H9 (cell line): ENCODE measurements around the gene TBCEL. TPM values are rescaled to one million over a fixed set of nuclear protein-coding genes. Genes with fewer than 3 reads are reported as not detected.
A peak's percentile ranks its signal among the peaks of the same experiment; 100 is the strongest.

Experiments used
- DNase-seq: peaks from one replicate; pipeline ENCODE4 v3.0.0-alpha.2; 2017
- H2AFZ ChIP-seq: one replicate; pipeline ENCODE4 v1.6.1; 2013; ENCODE audit warnings: mild to moderate bottlenecking, low read length, control low read depth, moderate library complexity
- H2AK5ac ChIP-seq: 2 replicates; pipeline ENCODE4 v1.6.1; 2013; ENCODE audit warnings: low read length, control low read depth, mixed read lengths; ENCODE audit not compliant: insufficient read length
- H2BK120ac ChIP-seq: one replicate; pipeline ENCODE4 v1.6.1; 2013; ENCODE audit warnings: low read depth, mild to moderate bottlenecking, low read length, control low read depth, inconsistent platforms; ENCODE audit not compliant: poor library complexity, severe bottlenecking
- H2BK12ac ChIP-seq: 2 replicates; pipeline ENCODE4 v1.6.1; 2013; ENCODE audit warnings: low read length, control low read depth, mixed read lengths, low read depth; ENCODE audit not compliant: insufficient read length
- H2BK15ac ChIP-seq: 2 replicates; pipeline ENCODE4 v1.6.1; 2013; ENCODE audit warnings: low read depth, low read length, control low read depth
- H2BK20ac ChIP-seq: one replicate; pipeline ENCODE4 v1.6.1; 2013; ENCODE audit warnings: low read depth, mild to moderate bottlenecking, low read length, control low read depth, inconsistent platforms; ENCODE audit not compliant: poor library complexity, severe bottlenecking
- H2BK5ac ChIP-seq: 2 replicates; pipeline ENCODE4 v1.6.1; 2013; ENCODE audit warnings: low read length, control low read depth, mixed read lengths; ENCODE audit not compliant: insufficient read length
- H3K14ac ChIP-seq: 2 replicates; pipeline ENCODE4 v1.6.1; 2013; ENCODE audit warnings: low read length, control low read depth; ENCODE audit not compliant: insufficient read depth
- H3K18ac ChIP-seq: 2 replicates; pipeline ENCODE4 v1.6.1; 2013; ENCODE audit warnings: low read depth, mild to moderate bottlenecking, mixed read lengths, low read length, control low read depth; ENCODE audit not compliant: insufficient read length
- H3K23ac ChIP-seq: 2 replicates; pipeline ENCODE4 v1.6.1; 2013; ENCODE audit warnings: low read length, control low read depth, mixed read lengths, low read depth; ENCODE audit not compliant: insufficient read length
- H3K23me2 ChIP-seq: 2 replicates; pipeline ENCODE4 v1.6.1; 2013; ENCODE audit warnings: low read depth, mild to moderate bottlenecking, mixed read lengths, low read length, control low read depth; ENCODE audit not compliant: insufficient read length, poor library complexity, severe bottlenecking
- H3K27ac ChIP-seq: 2 replicates; pipeline ENCODE4 v1.5.1; 2013; ENCODE audit warnings: low read length, control low read depth, mixed read lengths, low read depth; ENCODE audit not compliant: insufficient read length
- H3K27me3 ChIP-seq: 2 replicates; pipeline ENCODE4 v1.6.1; 2013; ENCODE audit warnings: low read length, control low read depth, inconsistent platforms; ENCODE audit not compliant: insufficient read depth
- H3K4ac ChIP-seq: 2 replicates; pipeline ENCODE4 v1.6.1; 2013; ENCODE audit warnings: low read depth, mild to moderate bottlenecking, control low read depth, inconsistent platforms, low read length, moderate library complexity
- H3K4me1 ChIP-seq: 2 replicates; pipeline ENCODE4 v1.6.1; 2013; ENCODE audit warnings: low read length, control low read depth, inconsistent platforms; ENCODE audit not compliant: insufficient read depth
- H3K4me2 ChIP-seq: 2 replicates; pipeline ENCODE4 v1.6.1; 2013; ENCODE audit warnings: low read length, control low read depth, mixed read lengths; ENCODE audit not compliant: insufficient read length, insufficient read depth
- H3K56ac ChIP-seq: 2 replicates; pipeline ENCODE4 v1.6.1; 2013; ENCODE audit warnings: low read depth, mild to moderate bottlenecking, mixed read lengths, low read length, control low read depth; ENCODE audit not compliant: insufficient read length
- H3K79me1 ChIP-seq: 2 replicates; pipeline ENCODE4 v1.6.1; 2013; ENCODE audit warnings: low read depth, mild to moderate bottlenecking, moderate library complexity, low read length, control low read depth, inconsistent platforms; ENCODE audit not compliant: insufficient read depth, poor library complexity, severe bottlenecking
- H3K79me2 ChIP-seq: 2 replicates; pipeline ENCODE4 v1.6.1; 2013; ENCODE audit warnings: low read length, control low read depth, inconsistent platforms; ENCODE audit not compliant: insufficient read depth
- H3K9ac ChIP-seq: 2 replicates; pipeline ENCODE4 v1.6.1; 2013; ENCODE audit warnings: low read length, control low read depth, mixed read lengths; ENCODE audit not compliant: insufficient read length; ENCODE audit errors: extremely low read depth
- H3K9me3 ChIP-seq: one replicate; pipeline ENCODE4 v1.6.1; 2013; ENCODE audit warnings: low read depth, low read length, inconsistent platforms; ENCODE audit not compliant: control insufficient read depth
- H3T11ph ChIP-seq: one replicate; pipeline ENCODE4 v1.6.1; 2013; ENCODE audit warnings: mild to moderate bottlenecking, low read length, control low read depth, inconsistent platforms
- H4K20me1 ChIP-seq: one replicate; pipeline ENCODE4 v1.6.1; 2013; ENCODE audit not compliant: control insufficient read depth, insufficient read length, insufficient read depth
- H4K5ac ChIP-seq: 2 replicates; pipeline ENCODE4 v1.6.1; 2013; ENCODE audit warnings: low read depth, mild to moderate bottlenecking, mixed read lengths, low read length, control low read depth; ENCODE audit not compliant: insufficient read length
- H4K8ac ChIP-seq: replicated peaks from 2 replicates; pipeline ENCODE4 v1.6.1; 2013; ENCODE audit warnings: low read length, control low read depth, mixed read lengths, low read depth; ENCODE audit not compliant: insufficient read length
- H4K91ac ChIP-seq: 2 replicates; pipeline ENCODE4 v1.6.1; 2013; ENCODE audit warnings: low read depth, mild to moderate bottlenecking, moderate library complexity, mixed read lengths, low read length, control low read depth; ENCODE audit not compliant: insufficient read length
- H3K27ac Mint-ChIP-seq, 3 experiments: 2 replicates in 2 of 3; 3 replicates in 1 of 3; pipeline ENCODE4 v1.8.0; 2020 to 2021; ENCODE audit warnings: mixed read lengths in 3 of 3, mild to moderate bottlenecking in 1 of 3, moderate library complexity in 1 of 3
- H3K27me3 Mint-ChIP-seq: 2 replicates; pipeline ENCODE4 v1.8.0; 2021; ENCODE audit warnings: low read depth, mild to moderate bottlenecking, moderate library complexity, mixed read lengths
- H3K36me3 Mint-ChIP-seq, 3 experiments: 2 replicates in 2 of 3; 3 replicates in 1 of 3; pipeline ENCODE4 v1.8.0; 2020 to 2021; ENCODE audit warnings: low read depth in 3 of 3, mixed read lengths in 3 of 3; ENCODE audit not compliant: insufficient read depth in 1 of 3
- H3K4me1 Mint-ChIP-seq, 2 experiments: 2 replicates each; pipeline ENCODE4 v1.8.0; 2020; ENCODE audit warnings: mixed read lengths in 2 of 2
- H3K4me3 Mint-ChIP-seq, 2 experiments: 2 replicates in 1 of 2; 3 replicates in 1 of 2; pipeline ENCODE4 v1.8.0; 2020 to 2021; ENCODE audit warnings: mild to moderate bottlenecking in 2 of 2, mixed read lengths in 2 of 2, moderate library complexity in 1 of 2
- H3K9me3 Mint-ChIP-seq, 2 experiments: 2 replicates in 1 of 2; 3 replicates in 1 of 2; pipeline ENCODE4 v1.8.0; 2020; ENCODE audit warnings: mild to moderate bottlenecking in 2 of 2, mixed read lengths in 2 of 2, moderate library complexity in 1 of 2
- CTCF ChIP-seq: fragments of 200-600 bp; sonication (generic); conservative IDR thresholded peaks from 3 replicates; pipeline ENCODE4 v1.8.0; 2021; ENCODE audit warnings: antibody characterized with exemption, mild to moderate bottlenecking
- WGBS: extraction: QIAGEN DNeasy Blood & Tissue Kit; methylation state at CpG from one replicate; pipeline ENCODE4 v1.1.7; 2013; ENCODE audit warnings: missing lambda C conversion rate, low lambda C conversion rate, mixed read lengths; ENCODE audit not compliant: insufficient read length; ENCODE audit errors: extremely low coverage; 5-methylcytosine and 5-hydroxymethylcytosine counted together
- total RNA-seq: library from RNA; stranded (reverse); gene quantifications from 2 replicates; pipeline ENCODE4 v1.2.1, GENCODE V29; 2021

Gene TBCEL
- total RNA-seq, 1 experiment from 2014 or later, result 17.3 TPM

GRCh38 chr11:121068787-121069186 is 44.9 kb downstream of the TBCEL start:
- Mint-ChIP-seq H3K36me3 (peaks cover 28 to 48% (median 40%) of the 10 kb centered on the region in 3 experiments), H3K9me3 (no peaks in the 10 kb centered on the region; a peak in 1 of 5 replicates), H3K27ac (peak overlapping the region in 1 of 3 experiments; percentile 56; a peak in 1 of 7 replicates), H3K4me3 (no peak overlapping the region), H3K27me3 (no peaks in the 10 kb centered on the region), H3K4me1 (peaks cover 19 to 20% of the 10 kb centered on the region in 2 experiments)
- H2BK5ac ChIP-seq, result no peak overlapping the region
- no peak for DNase-seq
- TF ChIP-seq CTCF, result no peak
- H3K27me3 ChIP-seq, result no peaks in the 10 kb centered on the region
- no peak overlapping the region for H4K5ac ChIP-seq
- H3K9me3 ChIP-seq, result no peaks in the 10 kb centered on the region
- no peak overlapping the region for H2BK120ac ChIP-seq
- H3K18ac ChIP-seq, result no peak overlapping the region
- H3K79me1 ChIP-seq, result no peaks in the 10 kb centered on the region
- H3K56ac ChIP-seq, result no peak overlapping the region
- H3K9ac ChIP-seq, result no peak overlapping the region
- no peak overlapping the region for H3K4ac ChIP-seq
- no peak overlapping the region for H2BK12ac ChIP-seq
- H3K27ac ChIP-seq, result no peak overlapping the region
- no peak overlapping the region for H3K23ac ChIP-seq
- H4K20me1 ChIP-seq, result no peaks in the 10 kb centered on the region
- no peak overlapping the region for H2BK20ac ChIP-seq
- no peaks in the 10 kb centered on the region for H3K79me2 ChIP-seq
- no peak overlapping the region for H2BK15ac ChIP-seq
- no peak overlapping the region for H4K8ac ChIP-seq
- no peaks in the 10 kb centered on the region for H3K23me2 ChIP-seq
- no peak overlapping the region for H2AK5ac ChIP-seq
- H3K14ac ChIP-seq, result no peak overlapping the region
- no peaks in the 10 kb centered on the region for H3K4me1 ChIP-seq
- H3K4me2 ChIP-seq, result no peak overlapping the region
- H3T11ph ChIP-seq, result no peak overlapping the region
- no peak overlapping the region for H2AFZ ChIP-seq
- no peak overlapping the region for H4K91ac ChIP-seq
- no CpG with 5 or more reads among the region's 6 CpGs for WGBS
